GM06990 (cell line): ENCODE results near the gene TRIM44.
"Not testable (repeated sequence)": the region's sequence is repeated elsewhere in the genome, so short reads cannot be mapped to it uniquely, and the experiment has no call there.

Source experiments
- DNase-seq: peaks from one replicate; pipeline ENCODE4 v3.0.0-alpha.2; 2011; ENCODE audit not compliant: insufficient read length; ENCODE audit errors: extremely low read depth
- H3K27me3 ChIP-seq: replicated peaks from 2 replicates; pipeline ENCODE4 v1.6.0; 2011; ENCODE audit warnings: low read length; ENCODE audit not compliant: control insufficient read depth, insufficient read depth
- H3K36me3 ChIP-seq: 2 replicates; pipeline ENCODE4 v1.5.1; 2011; ENCODE audit warnings: low read length; ENCODE audit not compliant: control insufficient read depth, insufficient read depth
- H3K4me3 ChIP-seq: replicated peaks from 2 replicates; pipeline ENCODE4 v1.5.1; 2011; ENCODE audit warnings: low read depth, mild to moderate bottlenecking, control low read depth, low read length
- CTCF ChIP-seq: IDR thresholded peaks from 2 replicates; pipeline ENCODE4 v1.5.1; 2011; ENCODE audit warnings: low read length, control low read depth, mild to moderate bottlenecking, inconsistent platforms; ENCODE audit not compliant: insufficient read depth, poor library complexity, severe bottlenecking

Gene TRIM44

GRCh38 chr11:35650467-35650866 lies 12.1 kb upstream of the TRIM44 start:
- DNase-seq: no peak
- no peak for TF ChIP-seq CTCF
- Histone ChIP-seq H3K4me3 (no peak overlapping the region), H3K36me3 (no peaks in the 10 kb centered on the region), H3K27me3 (no peaks in the 10 kb centered on the region)

GRCh38 chr11:35651263-35651662 lies 11.3 kb upstream of the TRIM44 start:
- Histone ChIP-seq H3K36me3 (no peaks in the 10 kb centered on the region), H3K4me3 (no peak overlapping the region), H3K27me3 (no peaks in the 10 kb centered on the region)
- TF ChIP-seq CTCF: no peak
- no peak for DNase-seq

DNA sequence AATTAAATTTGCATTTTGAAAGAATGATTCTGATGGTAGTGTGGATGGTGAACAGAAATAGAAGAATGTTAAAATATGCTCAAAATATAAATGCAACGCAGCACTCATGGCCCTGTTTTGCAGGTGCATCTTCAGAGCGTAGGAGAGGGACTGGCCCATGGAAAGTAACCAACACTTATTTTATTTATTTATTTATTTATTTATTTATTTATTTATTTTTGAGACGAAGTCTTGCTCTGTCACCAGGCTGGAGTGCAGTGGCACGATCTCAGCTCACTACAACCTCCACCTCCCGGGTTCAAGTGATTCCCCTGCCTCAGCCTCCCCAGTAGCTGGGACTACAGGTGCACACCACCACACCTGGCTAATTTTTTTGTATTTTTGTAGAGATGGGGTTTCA lies 9.8 kb upstream of the TRIM44 start:
- H3K4me3 ChIP-seq, H3K27me3 ChIP-seq, DNase-seq, H3K36me3 ChIP-seq: not testable (repeated sequence)

DNA sequence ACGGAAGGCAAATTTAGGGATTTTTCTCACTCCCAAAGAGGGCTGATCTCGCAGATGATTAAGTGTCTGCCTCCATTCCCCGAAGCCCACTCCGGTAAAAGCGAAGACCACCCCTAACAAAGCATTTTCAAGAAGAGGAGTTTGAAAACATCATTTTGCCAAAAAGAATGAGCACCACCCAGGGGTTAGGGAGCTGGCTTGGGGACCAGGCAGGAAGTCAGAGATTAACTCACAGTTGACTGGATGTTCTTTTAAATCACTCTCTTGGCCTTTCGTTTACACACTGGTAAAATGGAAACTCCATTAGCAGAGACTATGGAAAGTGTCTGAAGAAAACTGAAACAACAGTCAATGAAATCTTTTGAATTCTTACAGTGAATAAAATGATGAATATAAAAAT lies 7.9 kb upstream of the TRIM44 start:
- DNase-seq: no peak
- Histone ChIP-seq H3K4me3 (no peak overlapping the region), H3K27me3 (no peaks in the 10 kb centered on the region), H3K36me3 (no peaks in the 10 kb centered on the region)
- TF ChIP-seq CTCF: no peak

- no peaks in the 10 kb centered on the region for H3K27me3 ChIP-seq
- TF ChIP-seq CTCF: no peak
- no peak for DNase-seq
- H3K4me3 ChIP-seq: no peak overlapping the region
- H3K36me3 ChIP-seq: no peaks in the 10 kb centered on the region
Observed at GRCh38 chr11:35655254-35655653, 7.3 kb upstream of the TRIM44 start.

- DNase-seq: no peak
- Histone ChIP-seq H3K27me3 (no peaks in the 10 kb centered on the region), H3K4me3 (no peak overlapping the region), H3K36me3 (no peaks in the 10 kb centered on the region)
- TF ChIP-seq CTCF: no peak
Observed at GRCh38 chr11:35655856-35656255, 6.7 kb upstream of the TRIM44 start.
